IPS-15b (cell line): ENCODE data around the gene ZGLP1.
"Not testable (repeated sequence)": the region's sequence is repeated elsewhere in the genome, so short reads cannot be mapped to it uniquely, and the experiment has no call there.

Experiments used
- H3K27me3 ChIP-seq: one replicate; pipeline ENCODE4 v1.6.1; 2013; ENCODE audit warnings: low read length; ENCODE audit not compliant: control insufficient read depth, insufficient read depth
- H3K36me3 ChIP-seq: one replicate; pipeline ENCODE4 v1.6.1; 2013; ENCODE audit warnings: low read length; ENCODE audit not compliant: control insufficient read depth, insufficient read depth
- H3K4me1 ChIP-seq: one replicate; pipeline ENCODE4 v1.6.1; 2013; ENCODE audit warnings: mild to moderate bottlenecking, low read length; ENCODE audit not compliant: control insufficient read depth, insufficient read depth
- H3K4me3 ChIP-seq: one replicate; pipeline ENCODE4 v1.5.1; 2013; ENCODE audit warnings: low read depth, low read length
- H3K9ac ChIP-seq: one replicate; pipeline ENCODE4 v1.6.1; 2013; ENCODE audit warnings: low read depth, mild to moderate bottlenecking, low read length
- H3K9me3 ChIP-seq: one replicate; pipeline ENCODE4 v1.6.1; 2013; ENCODE audit warnings: mild to moderate bottlenecking, low read length; ENCODE audit not compliant: control insufficient read depth, insufficient read depth

The ZGLP1 gene

DNA sequence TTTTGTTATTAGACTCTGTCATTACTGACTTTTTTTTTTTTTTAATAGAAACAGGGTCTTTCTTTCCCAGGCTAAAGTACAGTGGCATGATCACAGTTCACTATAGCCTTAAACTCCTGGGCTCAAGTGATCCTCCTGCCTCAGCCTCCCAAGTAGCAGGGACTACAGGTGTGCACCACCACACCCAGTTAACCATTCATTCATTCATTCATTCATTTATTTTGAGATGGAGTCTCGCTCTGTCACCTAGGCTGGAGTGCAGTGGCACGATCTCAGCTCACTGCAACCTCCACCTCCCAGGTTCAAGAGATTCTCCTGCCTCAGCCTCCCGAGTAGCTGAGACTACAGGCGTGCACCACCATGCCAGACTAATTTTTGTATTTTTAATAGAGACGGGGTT is 27.6 kb downstream of the ZGLP1 start:
- H3K9me3 ChIP-seq, H3K4me3 ChIP-seq, H3K9ac ChIP-seq, H3K36me3 ChIP-seq, H3K4me1 ChIP-seq: not testable (repeated sequence)
- peaks cover 14% of the 10 kb centered on the region for H3K27me3 ChIP-seq

DNA sequence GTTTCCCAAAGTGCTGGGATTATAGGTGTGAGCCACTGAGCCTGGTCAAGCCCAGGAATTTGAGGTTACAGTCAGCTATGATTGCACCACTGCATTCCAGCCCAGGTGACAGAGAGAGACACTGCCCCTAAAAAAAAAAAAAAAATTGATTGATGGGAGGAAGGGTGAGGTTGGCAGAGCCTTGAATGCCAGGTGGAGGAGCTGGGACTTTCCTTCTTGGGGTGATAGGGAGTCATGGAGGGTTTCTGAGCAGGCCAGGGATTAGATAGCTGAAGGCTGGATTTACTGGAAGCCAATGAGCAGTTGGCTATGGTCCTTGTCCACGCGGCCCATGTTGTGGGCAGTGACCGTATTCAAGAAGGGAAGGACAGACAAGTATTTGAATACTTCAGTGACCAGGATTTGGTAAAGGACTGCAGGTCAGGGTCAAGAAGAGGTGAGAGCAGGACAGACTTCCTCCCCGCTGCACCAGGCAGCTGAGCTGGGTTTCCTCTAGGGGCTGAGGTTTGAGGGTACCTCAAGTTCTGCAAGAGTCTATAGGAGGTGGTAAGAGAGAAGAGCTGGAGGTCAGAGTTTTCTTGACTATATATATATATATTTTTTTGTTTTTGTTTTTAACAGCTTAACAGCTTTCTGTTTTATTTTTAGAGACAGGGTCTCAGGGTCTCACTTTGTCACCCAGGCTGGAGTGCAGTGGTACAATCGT is 29.7 kb downstream of the ZGLP1 start:
- no peaks in the 10 kb centered on the region for H3K4me1 ChIP-seq
- H3K36me3 ChIP-seq, result no peaks in the 10 kb centered on the region
- no peak overlapping the region for H3K9ac ChIP-seq
- H3K9me3 ChIP-seq, result no peaks in the 10 kb centered on the region
- H3K27me3 ChIP-seq, result no peaks in the 10 kb centered on the region
- H3K4me3 ChIP-seq, result no peak overlapping the region

DNA sequence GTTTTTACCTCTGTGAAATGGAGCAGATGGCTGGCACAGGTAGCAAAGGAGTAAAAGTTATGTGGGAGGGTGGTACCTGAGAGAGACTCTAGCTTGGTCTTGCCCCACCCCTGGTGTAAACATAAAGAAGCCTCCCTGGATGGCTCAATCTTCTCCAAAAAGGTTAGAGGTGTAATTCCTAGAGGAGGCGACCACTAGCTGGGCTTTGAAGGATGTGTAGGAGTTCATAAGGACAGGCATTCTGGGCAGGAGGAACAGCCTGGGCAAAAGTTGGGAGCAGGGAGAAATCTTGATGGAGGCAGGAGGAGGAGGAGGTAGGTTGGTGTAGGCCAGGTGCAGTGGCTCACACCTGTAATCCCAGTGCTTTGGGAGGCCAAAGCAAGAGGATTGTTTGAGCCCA is 30.7 kb downstream of the ZGLP1 start:
- no peak overlapping the region for H3K4me3 ChIP-seq
- no peaks in the 10 kb centered on the region for H3K27me3 ChIP-seq
- no peaks in the 10 kb centered on the region for H3K9me3 ChIP-seq
- no peaks in the 10 kb centered on the region for H3K36me3 ChIP-seq
- H3K9ac ChIP-seq, result no peak overlapping the region
- H3K4me1 ChIP-seq, result no peaks in the 10 kb centered on the region

DNA sequence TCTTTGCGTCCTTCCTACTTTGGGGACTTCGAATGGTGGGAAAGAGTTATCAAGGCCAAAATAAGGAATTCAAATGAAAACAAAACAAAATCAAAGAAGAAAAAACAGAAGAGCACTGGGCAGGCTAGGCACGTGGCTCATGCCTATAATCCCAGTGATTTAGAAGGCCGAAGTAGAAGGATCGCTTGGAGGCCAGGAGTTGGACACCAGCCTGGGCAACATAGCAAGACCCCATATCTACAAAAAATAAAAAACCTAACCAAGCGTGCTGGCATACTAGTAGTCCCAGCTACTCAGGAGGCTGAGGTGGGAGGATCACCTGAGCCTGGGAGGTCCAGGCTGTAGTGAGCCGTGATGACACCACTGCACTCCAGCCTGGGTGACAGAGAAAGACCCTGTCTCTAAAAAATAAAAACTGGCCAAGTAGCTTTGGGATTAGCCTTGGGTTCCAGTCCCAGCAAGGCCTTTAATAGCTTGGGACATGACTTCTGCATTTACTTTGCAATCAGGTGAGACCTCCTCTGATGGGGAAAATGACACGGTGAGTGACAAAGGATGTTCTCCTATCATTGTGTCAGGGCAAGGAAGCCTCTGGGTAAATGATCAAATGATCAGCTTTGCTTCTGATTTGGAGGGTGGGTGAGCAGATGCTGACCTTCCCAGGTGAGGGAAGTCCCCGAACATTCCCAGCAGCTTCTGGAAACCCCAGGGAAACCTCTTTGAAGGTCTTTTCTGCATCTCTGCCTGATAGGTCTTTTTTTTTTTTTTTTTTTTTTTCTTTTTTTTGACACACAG is 31.6 kb downstream of the ZGLP1 start:
- Histone ChIP-seq H3K9ac (no peak overlapping the region), H3K36me3 (no peaks in the 10 kb centered on the region), H3K4me3 (no peak overlapping the region), H3K4me1 (no peaks in the 10 kb centered on the region), H3K27me3 (no peaks in the 10 kb centered on the region), H3K9me3 (no peaks in the 10 kb centered on the region)

DNA sequence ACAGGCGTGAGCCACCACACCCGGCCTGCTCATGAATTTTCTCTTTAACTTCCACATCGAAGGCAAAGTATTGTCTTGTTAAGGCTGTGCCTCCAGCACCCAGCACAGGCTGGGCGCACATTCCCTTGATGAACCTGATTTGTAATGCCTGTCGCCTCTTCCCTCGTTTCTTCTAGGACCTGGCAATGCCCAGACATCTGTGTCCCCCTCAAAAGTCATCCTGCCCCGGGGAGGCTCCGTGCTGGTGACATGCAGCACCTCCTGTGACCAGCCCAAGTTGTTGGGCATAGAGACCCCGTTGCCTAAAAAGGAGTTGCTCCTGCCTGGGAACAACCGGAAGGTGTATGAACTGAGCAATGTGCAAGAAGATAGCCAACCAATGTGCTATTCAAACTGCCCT is 35.0 kb downstream of the ZGLP1 start:
- Histone ChIP-seq H3K27me3 (peaks cover 32% of the 10 kb centered on the region), H3K36me3 (no peaks in the 10 kb centered on the region), H3K4me1 (peaks cover 2% of the 10 kb centered on the region), H3K4me3 (no peak overlapping the region), H3K9me3 (no peaks in the 10 kb centered on the region), H3K9ac (no peak overlapping the region)

DNA sequence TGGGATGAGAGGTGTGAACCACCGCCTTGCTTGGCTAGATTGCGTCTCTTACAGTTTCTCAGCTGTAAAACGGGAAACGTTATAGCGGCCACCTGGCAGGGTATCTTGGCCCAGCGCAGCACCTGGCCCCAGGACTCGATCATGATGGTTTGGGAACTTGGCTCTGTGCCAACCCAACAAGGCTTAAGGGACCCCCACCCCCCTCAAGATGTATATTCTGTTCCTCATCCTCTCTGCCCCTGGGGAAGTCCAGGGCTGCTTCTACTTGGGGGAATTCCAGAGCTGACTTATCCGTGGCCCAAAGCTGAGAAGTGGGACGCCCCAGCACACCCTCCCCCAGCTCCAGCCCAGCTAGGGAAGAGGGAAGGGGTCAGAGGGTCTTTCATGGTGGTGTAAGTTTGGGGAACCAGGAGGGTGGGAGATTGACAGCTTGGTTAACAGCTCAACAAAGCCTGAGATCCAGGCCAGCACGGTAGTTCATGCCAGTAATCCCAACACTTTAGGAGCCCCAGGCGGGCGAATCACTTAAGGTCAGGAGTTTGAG is 38.0 kb downstream of the ZGLP1 start:
- Histone ChIP-seq H3K4me3 (peak overlapping the region; percentile 58), H3K36me3 (no peaks in the 10 kb centered on the region), H3K27me3 (peaks cover 37% of the 10 kb centered on the region), H3K4me1 (peaks cover 2% of the 10 kb centered on the region), H3K9ac (no peak overlapping the region), H3K9me3 (no peaks in the 10 kb centered on the region)

DNA sequence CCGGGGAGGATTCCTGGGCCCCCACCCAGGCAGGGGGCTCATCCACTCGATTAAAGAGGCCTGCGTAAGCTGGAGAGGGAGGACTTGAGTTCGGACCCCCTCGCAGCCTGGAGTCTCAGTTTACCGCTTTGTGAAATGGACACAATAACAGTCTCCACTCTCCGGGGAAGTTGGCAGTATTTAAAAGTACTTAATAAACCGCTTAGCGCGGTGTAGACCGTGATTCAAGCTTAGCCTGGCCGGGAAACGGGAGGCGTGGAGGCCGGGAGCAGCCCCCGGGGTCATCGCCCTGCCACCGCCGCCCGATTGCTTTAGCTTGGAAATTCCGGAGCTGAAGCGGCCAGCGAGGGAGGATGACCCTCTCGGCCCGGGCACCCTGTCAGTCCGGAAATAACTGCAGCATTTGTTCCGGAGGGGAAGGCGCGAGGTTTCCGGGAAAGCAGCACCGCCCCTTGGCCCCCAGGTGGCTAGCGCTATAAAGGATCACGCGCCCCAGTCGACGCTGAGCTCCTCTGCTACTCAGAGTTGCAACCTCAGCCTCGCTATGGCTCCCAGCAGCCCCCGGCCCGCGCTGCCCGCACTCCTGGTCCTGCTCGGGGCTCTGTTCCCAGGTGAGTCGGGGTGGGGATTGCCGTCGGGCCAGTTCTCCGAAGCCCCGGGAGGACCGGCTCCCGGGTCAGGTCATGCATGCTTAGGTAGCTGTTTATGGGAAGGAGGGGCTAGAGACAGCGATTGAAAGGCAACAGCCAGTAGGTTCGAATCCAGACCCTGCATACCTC is 38.8 kb downstream of the ZGLP1 start, which contains the start of gene ICAM1:
Gene ICAM1, plus strand, starts transcription at position 505 of the 779 bp plus-strand sequence. Its CDS starts 40 bp downstream, at position 545.
- Histone ChIP-seq H3K4me3 (peak within 1 kb of the TSS; percentile 58), H3K9ac (no peak within 1 kb of the TSS), H3K4me1 (peaks cover 2% of the 10 kb centered on the region), H3K9me3 (no peaks in the 10 kb centered on the region), H3K27me3 (peaks cover 37% of the 10 kb centered on the region), H3K36me3 (no peaks in the 10 kb centered on the region)

DNA sequence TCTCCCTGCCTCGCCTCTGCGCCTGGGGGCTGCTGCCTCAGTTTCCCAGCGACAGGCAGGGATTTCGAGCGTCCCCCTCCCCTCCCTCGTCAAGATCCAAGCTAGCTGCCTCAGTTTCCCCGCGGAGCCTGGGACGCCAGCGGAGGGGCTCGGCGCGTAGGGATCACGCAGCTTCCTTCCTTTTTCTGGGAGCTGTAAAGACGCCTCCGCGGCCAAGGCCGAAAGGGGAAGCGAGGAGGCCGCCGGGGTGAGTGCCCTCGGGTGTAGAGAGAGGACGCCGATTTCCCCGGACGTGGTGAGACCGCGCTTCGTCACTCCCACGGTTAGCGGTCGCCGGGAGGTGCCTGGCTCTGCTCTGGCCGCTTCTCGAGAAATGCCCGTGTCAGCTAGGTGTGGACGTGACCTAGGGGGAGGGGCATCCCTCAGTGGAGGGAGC is 39.4 kb downstream of the ZGLP1 start:
- Histone ChIP-seq H3K4me3 (peak overlapping the region; percentile 58), H3K36me3 (no peaks in the 10 kb centered on the region), H3K9me3 (no peaks in the 10 kb centered on the region), H3K9ac (no peak overlapping the region), H3K4me1 (peaks cover 2% of the 10 kb centered on the region), H3K27me3 (peaks cover 37% of the 10 kb centered on the region)

DNA sequence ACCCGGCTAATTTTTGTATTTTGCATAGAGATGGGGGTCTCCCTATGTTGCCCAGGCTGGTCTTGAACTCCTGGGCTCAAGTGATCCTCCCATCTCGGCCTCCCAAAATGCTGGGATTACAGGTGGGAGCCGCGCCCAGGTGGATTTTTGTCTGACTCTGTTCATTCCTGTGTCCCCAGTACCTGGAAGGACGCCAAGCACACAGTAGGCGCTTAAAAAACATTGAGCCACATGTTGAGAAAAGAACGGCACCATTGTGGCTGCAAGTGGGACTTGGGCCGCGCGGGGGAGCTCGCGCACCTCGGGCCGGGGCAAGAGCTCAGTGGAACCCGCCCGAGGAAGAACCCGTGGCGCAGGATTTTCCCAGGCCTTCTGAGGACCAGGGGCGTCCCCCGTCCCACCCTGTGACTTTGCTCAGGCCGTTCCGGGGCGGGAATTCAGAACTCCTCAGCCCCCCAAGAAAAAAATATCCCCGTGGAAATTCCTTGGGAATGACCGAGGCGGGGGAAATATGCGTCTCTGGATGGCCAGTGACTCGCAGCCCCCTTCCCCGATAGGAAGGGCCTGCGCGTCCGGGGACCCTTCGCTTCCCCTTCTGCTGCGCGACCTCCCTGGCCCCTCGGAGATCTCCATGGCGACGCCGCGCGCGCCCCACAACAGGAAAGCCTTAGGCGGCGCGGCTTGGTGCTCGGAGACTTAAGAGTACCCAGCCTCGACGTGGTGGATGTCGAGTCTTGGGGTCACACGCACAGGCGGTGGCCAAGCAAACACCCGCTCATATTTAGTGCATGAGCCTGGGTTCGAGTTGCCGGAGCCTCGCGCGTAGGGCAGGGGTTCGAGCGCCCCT is 40.1 kb downstream of the ZGLP1 start:
- H3K9me3 ChIP-seq, result no peaks in the 10 kb centered on the region
- H3K9ac ChIP-seq, result no peak overlapping the region
- peak overlapping the region; percentile 58 for H3K4me3 ChIP-seq

DNA sequence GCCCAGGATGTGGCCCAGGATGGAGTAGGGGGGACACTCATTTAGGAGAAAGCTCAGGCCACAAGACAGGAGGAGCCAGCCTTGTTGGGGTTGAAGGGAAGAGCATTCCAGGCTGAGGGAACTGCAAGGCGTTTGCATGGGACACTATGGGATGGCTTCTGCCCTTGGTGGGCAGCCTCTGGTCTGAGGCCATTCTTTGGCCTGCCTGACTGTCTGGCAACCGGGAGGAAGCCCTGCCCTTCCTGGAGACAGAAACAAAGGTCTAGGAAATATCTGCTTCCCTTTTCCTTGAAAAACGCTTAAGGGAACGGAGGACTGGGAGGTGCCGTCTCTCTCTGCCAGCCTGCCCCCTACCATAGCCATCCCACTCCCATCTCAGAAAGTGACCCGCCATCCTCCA is 41.5 kb downstream of the ZGLP1 start:
- no peaks in the 10 kb centered on the region for H3K36me3 ChIP-seq
- peaks cover 37% of the 10 kb centered on the region for H3K27me3 ChIP-seq
- no peaks in the 10 kb centered on the region for H3K9me3 ChIP-seq
- H3K4me3 ChIP-seq, result no peak overlapping the region
- H3K9ac ChIP-seq, result no peak overlapping the region
- peaks cover 2% of the 10 kb centered on the region for H3K4me1 ChIP-seq

More for the DNA sequence above, 40.1 kb downstream of the ZGLP1 start:
- Histone ChIP-seq H3K36me3 (no peaks in the 10 kb centered on the region), H3K27me3 (peaks cover 37% of the 10 kb centered on the region), H3K4me1 (peaks cover 2% of the 10 kb centered on the region)

DNA sequence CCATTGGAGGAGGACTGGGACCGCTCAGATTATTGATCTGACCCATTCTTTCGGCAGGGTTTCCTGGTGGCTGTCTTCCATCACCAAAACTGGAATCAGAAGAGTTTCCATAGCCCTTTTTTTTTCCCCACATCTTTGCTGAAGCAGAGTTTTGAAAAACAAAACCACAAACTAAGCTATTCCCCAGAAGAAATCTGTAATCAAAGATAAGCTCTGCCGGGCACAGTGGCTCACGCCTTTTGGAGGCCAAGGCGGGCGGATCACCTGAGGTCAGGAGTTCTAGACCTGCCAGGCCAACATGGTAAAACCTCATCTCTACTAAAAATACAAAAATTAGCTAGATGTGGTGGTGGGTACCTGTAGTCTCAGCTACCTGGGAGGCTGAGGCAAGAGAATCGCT is 42.9 kb downstream of the ZGLP1 start:
- Histone ChIP-seq H3K9me3 (no peaks in the 10 kb centered on the region), H3K27me3 (peaks cover 26% of the 10 kb centered on the region)

More for the DNA sequence above, 42.9 kb downstream of the ZGLP1 start:
- H3K4me3 ChIP-seq, result no peak overlapping the region
- no peaks in the 10 kb centered on the region for H3K36me3 ChIP-seq
- no peak overlapping the region for H3K9ac ChIP-seq
- H3K4me1 ChIP-seq, result peaks cover 2% of the 10 kb centered on the region
